COR-L47 (cell line): ENCODE data around the gene SLC8A1.

Experiments
- DNase-seq: peaks from one replicate; lab custom pipeline; 2025; lab: John Stamatoyannopoulos, UW

SLC8A1 gene

GRCh38 chr2:40421631-40422297 lies 30.1 kb downstream of the SLC8A1 start:
- no peak for DNase-seq

GRCh38 chr2:40420478-40420877 lies 31.4 kb downstream of the SLC8A1 start:
- DNase-seq: no peak

GRCh38 chr2:40419364-40419762 lies 32.5 kb downstream of the SLC8A1 start:
- DNase-seq: no peak

- DNase-seq: no peak
Measured at GRCh38 chr2:40418614-40419363, 33.1 kb downstream of the SLC8A1 start.

GRCh38 chr2:40416486-40416885 lies 35.4 kb downstream of the SLC8A1 start:
- DNase-seq: no peak

- DNase-seq: no peak
Measured at GRCh38 chr2:40415391-40415790, 36.5 kb downstream of the SLC8A1 start.

- DNase-seq: no peak
Measured at GRCh38 chr2:40412456-40412855, 39.4 kb downstream of the SLC8A1 start.

GRCh38 chr2:40410695-40411094 lies 41.2 kb downstream of the SLC8A1 start:
- no peak for DNase-seq

GRCh38 chr2:40409734-40410133 lies 42.2 kb downstream of the SLC8A1 start:
- DNase-seq: no peak

GRCh38 chr2:40406485-40407289 lies 45.2 kb downstream of the SLC8A1 start:
- DNase-seq: no peak

- no peak for DNase-seq
Measured at GRCh38 chr2:40405465-40405864, 46.4 kb downstream of the SLC8A1 start.

GRCh38 chr2:40404517-40404916 lies 47.4 kb downstream of the SLC8A1 start:
- no peak for DNase-seq

GRCh38 chr2:40403233-40403836 lies 48.6 kb downstream of the SLC8A1 start:
- no peak for DNase-seq

GRCh38 chr2:40401896-40402295 lies 50.0 kb downstream of the SLC8A1 start:
- DNase-seq: no peak

GRCh38 chr2:40400336-40400953 lies 51.4 kb downstream of the SLC8A1 start:
- no peak for DNase-seq

GRCh38 chr2:40397765-40398164 lies 54.1 kb downstream of the SLC8A1 start:
- no peak for DNase-seq

- DNase-seq: no peak
Measured at GRCh38 chr2:40396124-40396523, 55.8 kb downstream of the SLC8A1 start.

GRCh38 chr2:40395169-40396073 lies 56.5 kb downstream of the SLC8A1 start:
- no peak for DNase-seq

GRCh38 chr2:40394597-40394996 lies 57.3 kb downstream of the SLC8A1 start:
- DNase-seq: no peak

- DNase-seq: no peak
Measured at GRCh38 chr2:40394031-40394430, 57.9 kb downstream of the SLC8A1 start.

GRCh38 chr2:40388161-40388560 lies 63.7 kb downstream of the SLC8A1 start:
- no peak for DNase-seq
